Measurements from ENCODE around the gene UNC13A. TPM values are rescaled to one million over a fixed set of nuclear protein-coding genes. Genes with fewer than 3 reads are reported as not detected.
A peak's percentile ranks its signal among the peaks of the same experiment; 100 is the strongest.

The UNC13A gene
- total RNA-seq, 1 donor: under 0.01 TPM

GRCh38 chr19:17618281-17618903 lies 69.8 kb downstream of the UNC13A start:
- DNase-seq (ENCODE audit: low read depth): no peak
- TF ChIP-seq CTCF (IDR thresholded peaks at IDR 0.05; ENCODE audit: insufficient read depth, low read depth, low read length): no peak
- no peak overlapping the region for H3K4me3 ChIP-seq (ENCODE audit: low read depth, low read length)

DNA sequence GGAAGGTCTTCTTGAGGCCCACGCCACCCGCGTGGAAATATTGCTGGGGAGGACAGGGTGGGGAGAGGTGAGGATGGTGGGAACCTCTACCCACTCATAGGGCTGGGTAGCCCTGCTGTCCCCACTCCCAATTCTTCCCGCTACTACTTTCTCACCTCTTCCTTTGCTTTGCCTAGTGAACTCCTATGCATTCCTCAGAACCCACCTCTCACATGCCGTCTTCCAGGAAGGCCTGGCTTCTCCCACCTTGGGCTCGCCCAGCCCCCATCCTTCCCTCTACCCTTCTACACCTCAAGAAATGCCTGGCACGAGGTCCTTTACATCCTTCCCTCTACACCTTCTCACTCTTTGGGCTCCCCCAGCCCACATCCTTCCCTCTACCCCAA lies 70.4 kb downstream of the UNC13A start:
- no peak overlapping the region for H3K4me3 ChIP-seq (ENCODE audit: low read depth, low read length)
- no peak for DNase-seq (ENCODE audit: low read depth)
- no peak for TF ChIP-seq CTCF (IDR thresholded peaks at IDR 0.05; ENCODE audit: insufficient read depth, low read depth, low read length)

DNA sequence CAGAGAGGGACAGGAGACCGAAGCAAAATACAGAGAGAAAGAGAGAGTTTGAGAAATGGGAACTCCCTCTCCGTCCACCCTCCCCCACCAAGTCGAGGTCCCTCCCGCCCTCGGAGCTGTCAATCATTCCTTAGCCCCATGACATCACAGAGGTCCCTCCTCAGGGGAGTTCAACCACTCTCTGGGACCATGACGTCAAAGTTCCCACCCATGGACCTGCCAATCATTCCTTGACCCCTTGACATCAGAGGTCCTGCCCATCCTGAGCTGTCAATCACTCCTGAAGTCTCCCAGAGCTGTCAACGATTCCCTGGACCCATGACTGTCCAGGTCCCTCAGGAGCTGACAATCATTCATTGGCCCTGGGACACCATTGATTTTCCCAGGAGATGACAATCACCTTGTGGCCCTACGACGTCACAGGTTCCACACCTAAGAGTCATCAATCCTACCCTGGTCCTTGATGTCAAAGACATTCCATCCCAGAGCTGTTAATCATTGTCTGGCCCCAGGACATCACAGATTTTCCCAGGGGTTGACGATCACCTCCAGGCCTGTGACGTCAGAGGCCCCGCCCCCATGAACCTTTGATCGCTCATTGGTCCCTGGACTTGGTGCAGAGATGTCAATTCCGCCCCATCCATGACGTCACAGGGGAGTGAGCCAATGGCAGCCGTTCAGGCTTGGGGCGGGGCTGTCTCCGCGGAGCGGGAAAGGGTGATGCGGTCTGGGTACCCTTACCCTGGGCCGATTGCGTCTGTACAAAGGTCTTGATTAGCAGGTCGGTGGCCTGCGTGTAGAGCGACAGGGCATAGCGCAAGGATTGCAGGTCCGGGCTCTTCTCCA lies 71.0 kb downstream of the UNC13A start:
- DNase-seq (ENCODE audit: low read depth): peak; percentile 4
- no peak for TF ChIP-seq CTCF (IDR thresholded peaks at IDR 0.05; ENCODE audit: insufficient read depth, low read depth, low read length)
- H3K4me3 ChIP-seq (ENCODE audit: low read depth, low read length): peak overlapping the region; percentile 25

GRCh38 chr19:17616686-17616960 lies 71.5 kb downstream of the UNC13A start:
- no peak for DNase-seq (ENCODE audit: low read depth)
- peak overlapping the region; percentile 25 for H3K4me3 ChIP-seq (ENCODE audit: low read depth, low read length)
- no peak for TF ChIP-seq CTCF (IDR thresholded peaks at IDR 0.05; ENCODE audit: insufficient read depth, low read depth, low read length)

- H3K4me3 ChIP-seq (ENCODE audit: low read depth, low read length): peak overlapping the region; percentile 25
- no peak for DNase-seq (ENCODE audit: low read depth)
- no peak for TF ChIP-seq CTCF (IDR thresholded peaks at IDR 0.05; ENCODE audit: insufficient read depth, low read depth, low read length)
Measured at GRCh38 chr19:17615889-17616685, 72.1 kb downstream of the UNC13A start.

GRCh38 chr19:17614476-17614875 lies 73.7 kb downstream of the UNC13A start:
- H3K4me3 ChIP-seq (ENCODE audit: low read depth, low read length): no peak overlapping the region
- TF ChIP-seq CTCF (IDR thresholded peaks at IDR 0.05; ENCODE audit: insufficient read depth, low read depth, low read length): no peak
- DNase-seq (ENCODE audit: low read depth): no peak
